Mesenchymal stem cell (in vitro differentiated cells and primary cell): ENCODE data around the gene MBIP.
A peak's percentile ranks its signal among the peaks of the same experiment; 100 is the strongest.

Experiments used
- DNase-seq: peaks from one replicate; pipeline ENCODE4 v3.0.0-alpha.2; 2013
- H2AFZ ChIP-seq: one replicate; pipeline ENCODE4 v1.6.1; 2013; ENCODE audit warnings: low read depth, mild to moderate bottlenecking, control low read depth, inconsistent platforms, low read length, moderate library complexity
- H2AK5ac ChIP-seq: 2 replicates; pipeline ENCODE4 v1.6.1; 2013; ENCODE audit warnings: low read length, moderate library complexity, mild to moderate bottlenecking, inconsistent platforms; ENCODE audit not compliant: severe bottlenecking
- H2BK120ac ChIP-seq: one replicate; pipeline ENCODE4 v1.6.1; 2013; ENCODE audit warnings: low read depth, mild to moderate bottlenecking, inconsistent platforms, low read length, moderate library complexity
- H2BK12ac ChIP-seq, 2 experiments: one replicate each; pipeline ENCODE4 v1.6.1; 2013; ENCODE audit warnings: inconsistent platforms in 2 of 2, low read length in 2 of 2, mild to moderate bottlenecking in 2 of 2, moderate library complexity in 2 of 2, control low read depth in 1 of 2
- H2BK15ac ChIP-seq: one replicate; pipeline ENCODE4 v1.6.1; 2013; ENCODE audit warnings: mild to moderate bottlenecking, low read depth, inconsistent platforms; ENCODE audit not compliant: poor library complexity, severe bottlenecking
- H2BK5ac ChIP-seq: 2 replicates; pipeline ENCODE4 v1.6.1; 2013; ENCODE audit warnings: low read depth, mild to moderate bottlenecking, low read length, control low read depth, inconsistent platforms; ENCODE audit not compliant: poor library complexity, severe bottlenecking
- H3K14ac ChIP-seq, 2 experiments: one replicate each; pipeline ENCODE4 v1.6.1; 2013; ENCODE audit warnings: inconsistent platforms in 2 of 2, low read length in 2 of 2, control low read depth in 1 of 2, mild to moderate bottlenecking in 1 of 2, moderate library complexity in 1 of 2
- H3K18ac ChIP-seq, 2 experiments: one replicate each; pipeline ENCODE4 v1.6.1; 2013; ENCODE audit warnings: inconsistent platforms in 2 of 2, low read length in 2 of 2, control low read depth in 1 of 2, low read depth in 1 of 2, mild to moderate bottlenecking in 1 of 2
- H3K23ac ChIP-seq, 2 experiments: one replicate each; pipeline ENCODE4 v1.6.1; 2013; ENCODE audit warnings: inconsistent platforms in 2 of 2, low read length in 2 of 2, mild to moderate bottlenecking in 2 of 2, moderate library complexity in 2 of 2, control low read depth in 1 of 2
- H3K27ac ChIP-seq: 2 replicates; pipeline ENCODE4 v1.5.1; 2013; ENCODE audit warnings: mild to moderate bottlenecking, moderate library complexity, low read length, control low read depth, inconsistent platforms; ENCODE audit not compliant: poor library complexity, severe bottlenecking
- H3K27me3 ChIP-seq, 2 experiments: 2 replicates each; pipeline versions ENCODE4 v1.6.1 to v1.7.0; 2013; ENCODE audit warnings: low read length in 2 of 2, mild to moderate bottlenecking in 2 of 2, moderate library complexity in 2 of 2, control low read depth in 1 of 2, inconsistent platforms in 1 of 2; ENCODE audit not compliant: control insufficient read depth in 1 of 2, insufficient read depth in 1 of 2
- H3K36me3 ChIP-seq, 2 experiments: 2 replicates each; pipeline versions ENCODE4 v1.6.1 to v1.7.0; 2013; ENCODE audit warnings: low read length in 2 of 2, control low read depth in 1 of 2, inconsistent platforms in 1 of 2, low read depth in 1 of 2, mild to moderate bottlenecking in 1 of 2; ENCODE audit not compliant: insufficient read depth in 2 of 2, control insufficient read depth in 1 of 2
- H3K4ac ChIP-seq, 2 experiments: one replicate each; pipeline ENCODE4 v1.6.1; 2013; ENCODE audit warnings: inconsistent platforms in 2 of 2, low read length in 2 of 2, mild to moderate bottlenecking in 2 of 2, moderate library complexity in 2 of 2, control low read depth in 1 of 2, low read depth in 1 of 2
- H3K4me1 ChIP-seq: 2 replicates; pipeline ENCODE4 v1.6.1; 2013; ENCODE audit warnings: low read depth, low read length, control low read depth; ENCODE audit not compliant: control insufficient read depth, insufficient read depth
- H3K4me2 ChIP-seq: 2 replicates; pipeline ENCODE4 v1.6.1; 2013; ENCODE audit warnings: low read length, mild to moderate bottlenecking, inconsistent platforms; ENCODE audit not compliant: poor library complexity, severe bottlenecking
- H3K4me3 ChIP-seq, 2 experiments: 2 replicates each; pipeline versions ENCODE4 v1.5.1 to v1.7.0; 2013; ENCODE audit warnings: low read length in 2 of 2, mild to moderate bottlenecking in 2 of 2, control low read depth in 1 of 2, low read depth in 1 of 2; ENCODE audit not compliant: insufficient read depth in 1 of 2
- H3K79me1 ChIP-seq: replicated peaks from 2 replicates; pipeline ENCODE4 v1.6.1; 2013; ENCODE audit warnings: mild to moderate bottlenecking, control low read depth, low read length, inconsistent platforms; ENCODE audit not compliant: poor library complexity, severe bottlenecking
- H3K9ac ChIP-seq: 2 replicates; pipeline ENCODE4 v1.7.0; 2013; ENCODE audit warnings: mild to moderate bottlenecking, low read length, moderate library complexity
- H3K9me3 ChIP-seq: 2 replicates; pipeline ENCODE4 v1.7.0; 2013; ENCODE audit warnings: mild to moderate bottlenecking, low read length; ENCODE audit not compliant: control insufficient read depth
- H4K8ac ChIP-seq: one replicate; pipeline ENCODE4 v1.6.1; 2013; ENCODE audit warnings: inconsistent platforms, mild to moderate bottlenecking, low read length, moderate library complexity
- H4K91ac ChIP-seq: one replicate; pipeline ENCODE4 v1.6.1; 2013; ENCODE audit warnings: mild to moderate bottlenecking, low read length, inconsistent platforms
- WGBS: methylation state at CpG from one replicate; pipeline ENCODE4 v1.1.7; 2013; ENCODE audit warnings: mixed read lengths; 5-methylcytosine and 5-hydroxymethylcytosine counted together

MBIP gene

DNA sequence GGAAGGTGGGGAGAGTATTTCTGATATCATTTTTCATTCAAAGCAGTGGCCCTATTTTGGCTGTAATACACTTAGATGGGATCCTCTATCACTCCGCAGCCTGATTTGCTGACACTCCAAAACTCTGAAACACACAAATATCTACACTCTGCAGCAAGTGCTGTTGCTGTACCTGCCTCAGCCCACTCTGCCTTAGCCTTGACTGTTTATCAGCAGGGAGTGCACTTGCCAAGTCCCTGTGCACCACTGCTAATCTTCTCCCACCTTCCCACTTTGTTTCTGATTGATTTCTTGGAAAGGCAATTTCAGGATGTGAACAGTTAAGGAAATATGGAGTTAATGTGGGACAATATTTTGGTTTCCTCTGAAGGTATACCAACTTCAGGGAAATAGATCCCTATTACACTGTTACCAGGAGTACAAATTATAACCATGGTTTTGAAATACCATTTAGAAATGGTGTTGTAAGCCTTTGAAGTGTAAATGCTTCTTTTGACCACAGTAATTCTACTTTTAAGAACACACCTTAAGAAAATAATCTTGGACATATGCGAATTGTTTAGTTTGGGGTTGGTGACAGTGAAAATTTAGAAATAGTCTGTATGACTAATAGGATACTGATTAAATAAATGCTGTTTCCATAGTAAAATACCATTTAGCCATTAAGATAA lies 59.3 kb downstream of the MBIP start:
- no peaks in the 10 kb centered on the region for H3K27me3 ChIP-seq
- no peak overlapping the region for H3K27ac ChIP-seq
- H4K91ac ChIP-seq, result no peak overlapping the region
- no peak for DNase-seq
- H2BK12ac ChIP-seq, result no peak overlapping the region
- H4K8ac ChIP-seq, result no peak overlapping the region
- WGBS, result 97% methylated on average over 1 of the region's 2 CpGs
- H3K4ac ChIP-seq, result no peak overlapping the region
- H3K4me1 ChIP-seq, result no peaks in the 10 kb centered on the region
- H3K36me3 ChIP-seq, result no peaks in the 10 kb centered on the region
- no peak overlapping the region for H2AFZ ChIP-seq
- no peaks in the 10 kb centered on the region for H3K9me3 ChIP-seq
- H2AK5ac ChIP-seq, result no peak overlapping the region
- H3K4me3 ChIP-seq, result no peak overlapping the region
- no peak overlapping the region for H3K4me2 ChIP-seq
- H3K9ac ChIP-seq, result no peak overlapping the region
- H3K79me1 ChIP-seq, result no peaks in the 10 kb centered on the region
- no peak overlapping the region for H2BK120ac ChIP-seq
- no peak overlapping the region for H3K23ac ChIP-seq
- H2BK5ac ChIP-seq, result no peak overlapping the region
- no peak overlapping the region for H3K18ac ChIP-seq
- H2BK15ac ChIP-seq, result no peak overlapping the region
- H3K14ac ChIP-seq, result no peak overlapping the region

DNA sequence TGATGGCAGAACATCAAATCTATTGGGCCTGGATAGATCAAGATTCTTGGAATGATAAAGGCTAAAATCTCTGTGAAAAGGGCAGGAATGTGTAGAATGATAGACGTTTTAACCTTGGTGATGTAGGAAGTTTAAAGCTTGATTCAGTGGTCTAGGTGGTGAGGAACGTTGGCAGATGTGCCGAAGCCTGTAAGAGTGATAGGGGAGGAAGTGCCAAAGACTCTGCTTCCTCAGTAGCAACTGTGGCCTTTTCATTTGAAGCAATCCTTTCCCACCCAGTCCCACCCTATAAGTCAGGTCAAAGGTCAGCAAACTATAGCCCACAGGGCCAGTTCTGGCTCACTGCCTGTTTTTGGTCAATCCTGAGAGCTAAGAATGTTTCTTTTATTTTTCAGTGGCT lies 62.2 kb downstream of the MBIP start:
- no peaks in the 10 kb centered on the region for H3K36me3 ChIP-seq

DNA sequence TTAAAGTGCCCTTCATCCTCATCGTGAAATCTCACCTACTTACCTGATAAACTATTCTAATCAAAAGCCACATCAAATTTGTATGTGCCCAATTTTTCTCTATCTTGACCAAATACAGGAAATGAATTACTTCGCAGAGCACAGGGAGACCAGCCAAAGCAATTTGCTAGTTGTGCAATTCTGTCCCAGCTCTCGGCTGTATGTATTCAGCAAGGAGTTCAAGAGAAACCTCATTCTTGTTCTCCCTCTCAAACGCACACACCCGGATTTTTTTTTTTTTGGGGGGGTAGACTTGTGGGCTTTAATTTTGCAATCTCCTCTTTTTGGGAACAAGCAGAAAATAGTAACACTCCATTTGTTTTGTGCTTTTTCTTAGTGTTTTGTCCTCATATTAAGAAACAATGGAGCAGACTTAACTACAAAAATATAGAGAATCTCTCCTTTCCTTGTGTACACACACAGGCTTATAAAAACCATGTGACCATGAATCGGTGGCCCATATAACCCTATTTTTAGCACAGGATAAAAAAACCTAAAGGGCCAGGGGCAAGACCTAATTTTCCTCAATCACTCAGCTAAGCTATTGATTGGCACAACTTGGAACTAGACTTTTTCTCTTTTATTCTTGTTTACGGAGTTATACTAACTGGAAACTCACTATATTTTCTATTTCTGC lies 64.2 kb downstream of the MBIP start:
- Histone ChIP-seq H3K4ac (no peak overlapping the region), H2BK5ac (no peak overlapping the region), H3K9ac (no peak overlapping the region), H4K91ac (no peak overlapping the region), H2BK120ac (no peak overlapping the region), H2BK12ac (no peak overlapping the region), H4K8ac (no peak overlapping the region), H3K4me3 (no peak overlapping the region), H3K79me1 (no peaks in the 10 kb centered on the region), H3K4me1 (peaks cover 2% of the 10 kb centered on the region), H2BK15ac (no peak overlapping the region), H3K23ac (no peak overlapping the region), H3K9me3 (no peaks in the 10 kb centered on the region), H2AK5ac (no peak overlapping the region), H3K18ac (no peak overlapping the region), H3K14ac (no peak overlapping the region), H2AFZ (no peak overlapping the region), H3K36me3 (no peaks in the 10 kb centered on the region), H3K4me2 (no peak overlapping the region), H3K27me3 (peaks cover 0 to 5% of the 10 kb centered on the region in 2 experiments), H3K27ac (no peak overlapping the region)
- WGBS, result 66% methylated on average over 4 of the region's 7 CpGs
- DNase-seq, result no peak

More for the DNA sequence above, 62.2 kb downstream of the MBIP start:
- Histone ChIP-seq H2BK12ac (no peak overlapping the region), H3K27me3 (peaks cover 0 to 5% of the 10 kb centered on the region in 2 experiments), H3K18ac (no peak overlapping the region), H3K9me3 (no peaks in the 10 kb centered on the region), H4K8ac (no peak overlapping the region), H2AFZ (no peak overlapping the region), H4K91ac (no peak overlapping the region), H2AK5ac (no peak overlapping the region), H2BK15ac (no peak overlapping the region), H3K79me1 (no peaks in the 10 kb centered on the region), H3K4me1 (peaks cover 2% of the 10 kb centered on the region), H3K27ac (no peak overlapping the region), H3K14ac (no peak overlapping the region), H3K23ac (no peak overlapping the region), H3K4me2 (no peak overlapping the region), H2BK5ac (no peak overlapping the region), H3K9ac (no peak overlapping the region), H2BK120ac (no peak overlapping the region), H3K4me3 (no peak overlapping the region), H3K4ac (no peak overlapping the region)
- 43% methylated on average over 1 of the region's 3 CpGs for WGBS
- no peak for DNase-seq

DNA sequence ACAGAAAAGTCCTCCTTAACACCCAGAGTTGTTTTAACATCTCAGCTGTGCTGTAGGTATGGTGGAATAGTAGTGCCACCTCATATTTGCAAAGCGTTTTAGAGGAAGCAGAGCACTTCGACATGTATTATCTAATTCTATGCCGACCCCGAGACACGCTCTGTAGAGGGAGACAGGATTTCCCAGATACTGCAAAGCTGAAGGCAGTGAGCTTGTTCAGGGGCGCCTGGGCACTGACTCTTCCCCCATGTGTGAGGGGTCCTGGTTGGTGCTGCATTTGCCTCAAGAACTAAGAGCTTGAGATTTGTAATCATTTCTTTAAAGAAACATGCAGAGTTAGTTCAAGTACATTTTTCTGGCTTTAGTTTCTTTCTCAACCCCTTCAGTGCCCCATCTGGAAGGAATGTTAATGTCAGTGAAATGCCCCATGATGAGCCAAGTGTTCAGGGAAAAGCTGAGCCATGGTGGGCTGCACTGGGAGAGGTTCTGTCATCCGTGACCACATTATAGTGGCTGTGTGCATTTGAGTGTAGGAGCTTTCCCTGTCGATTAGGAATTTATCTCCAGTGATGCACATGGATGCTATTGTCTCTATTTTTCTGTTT lies 66.3 kb downstream of the MBIP start:
- peaks cover 0 to 5% of the 10 kb centered on the region in 2 experiments for H3K27me3 ChIP-seq
- H3K14ac ChIP-seq, result no peak overlapping the region
- H3K79me1 ChIP-seq, result no peaks in the 10 kb centered on the region
- no peak overlapping the region for H4K8ac ChIP-seq
- no peak overlapping the region for H3K4me2 ChIP-seq
- no peak overlapping the region for H2BK5ac ChIP-seq
- H2AK5ac ChIP-seq, result no peak overlapping the region
- H3K36me3 ChIP-seq, result no peaks in the 10 kb centered on the region
- no peak overlapping the region for H4K91ac ChIP-seq
- no peak overlapping the region for H3K4me3 ChIP-seq
- H3K18ac ChIP-seq, result no peak overlapping the region
- H2BK12ac ChIP-seq, result no peak overlapping the region
- H3K23ac ChIP-seq, result no peak overlapping the region
- H3K27ac ChIP-seq, result no peak overlapping the region
- H3K9ac ChIP-seq, result no peak overlapping the region
- H3K4ac ChIP-seq, result no peak overlapping the region
- H2AFZ ChIP-seq, result peak overlapping the region; percentile 76
- H2BK15ac ChIP-seq, result no peak overlapping the region
- peaks cover 2% of the 10 kb centered on the region for H3K4me1 ChIP-seq
- 70% methylated on average over 8 of the region's 8 CpGs for WGBS
- H2BK120ac ChIP-seq, result no peak overlapping the region
- no peaks in the 10 kb centered on the region for H3K9me3 ChIP-seq
- DNase-seq, result peak; percentile 47
